B cell (primary cell): ENCODE measurements around the gene RIIAD1. TPM values are rescaled to one million over a fixed set of nuclear protein-coding genes. Genes with fewer than 3 reads are reported as not detected.

Experiments
- ATAC-seq: fragments of 200-7000 bp; cut with Tn5 transposase; one replicate; pipeline ENCODE4 v1.10.0; 2021; ENCODE audit warnings: low read depth, mild to moderate bottlenecking, moderate number of reproducible peaks, moderate library complexity
- CTCF ChIA-PET: fragments of 350-600 bp; sonication (Branson Sonifier 250); formaldehyde crosslinking; loops from one replicate; lab custom pipeline; 2021; ENCODE audit warnings: antibody characterized with exemption, inconsistent platforms; lab: Charles Lee
- POLR2A ChIA-PET: fragments of 350-600 bp; sonication (Branson Sonifier 250); formaldehyde crosslinking; loops from one replicate; lab custom pipeline; 2021; ENCODE audit warnings: antibody characterized with exemption; lab: Charles Lee
- DNase-seq: peaks from one replicate; pipeline ENCODE4 v3.0.0; 2013
- H2AFZ ChIP-seq: 2 replicates; pipeline ENCODE4 v1.6.1; 2012; ENCODE audit warnings: mild to moderate bottlenecking, low read depth, low read length; ENCODE audit not compliant: insufficient read depth, poor library complexity, severe bottlenecking
- H3K27ac ChIP-seq, 2 donors: 1 replicate in 1 of 2; 2 replicates in 1 of 2; pipeline ENCODE4 v1.5.1; 2012 to 2013; ENCODE audit warnings: low read length in 2 of 2, mild to moderate bottlenecking in 2 of 2, moderate library complexity in 1 of 2
- H3K27me3 ChIP-seq, 4 experiments: fragments of 200-600 bp in 1 of 4; sonication (generic) in 1 of 4; replicated peaks in 1 of 4; 1 replicate in 2 of 4; 2 replicates in 2 of 4; pipeline versions ENCODE4 v1.6.1 to v1.7.0; 2013 to 2016; ENCODE audit warnings: low read length in 3 of 4, mild to moderate bottlenecking in 2 of 4, mixed read lengths in 1 of 4, moderate library complexity in 1 of 4; ENCODE audit not compliant: insufficient read depth in 4 of 4, control insufficient read depth in 3 of 4; ENCODE audit errors: control extremely low read depth in 1 of 4
- H3K36me3 ChIP-seq, 2 experiments: replicated peaks in 1 of 2; 1 replicate in 1 of 2; 2 replicates in 1 of 2; pipeline versions ENCODE4 v1.6.1 to v1.7.1; 2013; ENCODE audit warnings: low read length in 1 of 2; ENCODE audit not compliant: insufficient read depth in 2 of 2, control insufficient read depth in 1 of 2; ENCODE audit errors: control extremely low read depth in 1 of 2, extremely low read depth in 1 of 2
- H3K4me1 ChIP-seq, 2 donors: fragments of 200-600 bp in 1 of 2; sonication (generic) in 1 of 2; 1 replicate in 1 of 2; 2 replicates in 1 of 2; pipeline versions ENCODE4 v1.5.1 to v1.6.1; 2013 to 2017; ENCODE audit warnings: low read length in 2 of 2; ENCODE audit not compliant: control insufficient read depth in 2 of 2, insufficient read depth in 2 of 2
- H3K4me2 ChIP-seq: replicated peaks from 2 replicates; pipeline ENCODE3; 2012; ENCODE audit warnings: mild to moderate bottlenecking, low read depth, low read length; ENCODE audit not compliant: poor library complexity, severe bottlenecking
- H3K4me3 ChIP-seq, 5 experiments: fragments of 200-600 bp in 1 of 5; sonication (generic) in 1 of 5; 1 replicate in 3 of 5; 2 replicates in 2 of 5; pipeline versions ENCODE4 v1.5.1 to v1.7.0; 2011 to 2016; ENCODE audit warnings: low read length in 4 of 5, mild to moderate bottlenecking in 4 of 5, low read depth in 2 of 5, control low read depth in 1 of 5, moderate library complexity in 1 of 5; ENCODE audit not compliant: insufficient read depth in 1 of 5; ENCODE audit errors: control extremely low read depth in 1 of 5, extremely low read depth in 1 of 5
- H3K79me2 ChIP-seq: fragments of 200-600 bp; sonication (generic); one replicate; pipeline ENCODE4 v1.6.0; 2016; ENCODE audit warnings: low read length; ENCODE audit not compliant: control insufficient read depth, insufficient read depth
- H3K9ac ChIP-seq: fragments of 200-600 bp; sonication (generic); 2 replicates; pipeline ENCODE4 v1.6.1; 2017; ENCODE audit warnings: mild to moderate bottlenecking, low read length, moderate library complexity
- H3K9me3 ChIP-seq, 3 donors: one replicate each; pipeline versions ENCODE4 v1.6.1 to v1.7.1; 2013; ENCODE audit warnings: low read length in 2 of 3; ENCODE audit not compliant: control insufficient read depth in 2 of 3, insufficient read depth in 1 of 3; ENCODE audit errors: control extremely low read depth in 1 of 3
- H4K20me1 ChIP-seq: 2 replicates; pipeline ENCODE4 v1.6.0; 2012; ENCODE audit warnings: mild to moderate bottlenecking, low read length; ENCODE audit not compliant: insufficient read depth, control insufficient read depth, poor library complexity, severe bottlenecking
- H3K27ac Mint-ChIP-seq: one replicate; pipeline ENCODE4 v1.8.0; 2021; ENCODE audit warnings: mixed read lengths
- H3K27me3 Mint-ChIP-seq: one replicate; pipeline ENCODE4 v1.8.0; 2021; ENCODE audit warnings: mixed read lengths
- H3K4me1 Mint-ChIP-seq: one replicate; pipeline ENCODE4 v1.8.0; 2021; ENCODE audit warnings: mixed read lengths
- H3K4me3 Mint-ChIP-seq: one replicate; pipeline ENCODE4 v1.8.0; 2021; ENCODE audit warnings: mixed read lengths
- H3K9me3 Mint-ChIP-seq: one replicate; pipeline ENCODE4 v1.8.0; 2022; ENCODE audit warnings: mixed read lengths; ENCODE audit not compliant: insufficient read depth
- EZH2 ChIP-seq: IDR thresholded peaks from 2 replicates; pipeline ENCODE4 v1.6.1; 2012; ENCODE audit warnings: borderline replicate concordance, low read depth, mild to moderate bottlenecking, moderate library complexity, low read length; ENCODE audit not compliant: insufficient read depth, poor library complexity, severe bottlenecking
- WGBS: methylation state at CpG from one replicate; pipeline ENCODE4 v1.1.5; 2013; ENCODE audit warnings: missing lambda C conversion rate; ENCODE audit not compliant: insufficient coverage; 5-methylcytosine and 5-hydroxymethylcytosine counted together
- intact Hi-C: fragments of 100-400 bp; cut with micrococcal nuclease; formaldehyde crosslinking; loops from one replicate; pipeline ENCODE4 v1.10.0; 2022
- polyA plus RNA-seq: library from polyadenylated mRNA; depleted of rRNA; stranded (reverse); fragments of >200 nt; gene quantifications from 2 replicates; pipeline ENCODE4 v1.2.3, GENCODE V29; 2012
- total RNA-seq, 2 donors: library from RNA; stranded (reverse); fragments of 120-200 nt in 1 of 2; gene quantifications; 1 replicate in 1 of 2; 2 replicates in 1 of 2; pipeline versions ENCODE4 v1.2.3 to v1.2.4, GENCODE V29; 2013 to 2022
- TF ChIP-seq, protein P1 (sequence below): fragments of 200-600 bp; IDR thresholded peaks from one replicate; pipeline ENCODE4 v1.8.0; 2022; ENCODE audit warnings: antibody characterized with exemption, mild to moderate bottlenecking

RIIAD1 gene
- total and polyA plus RNA-seq, 2 donors (not counting 1 experiment from before 2014, with no cell fraction given): not detected

DNA sequence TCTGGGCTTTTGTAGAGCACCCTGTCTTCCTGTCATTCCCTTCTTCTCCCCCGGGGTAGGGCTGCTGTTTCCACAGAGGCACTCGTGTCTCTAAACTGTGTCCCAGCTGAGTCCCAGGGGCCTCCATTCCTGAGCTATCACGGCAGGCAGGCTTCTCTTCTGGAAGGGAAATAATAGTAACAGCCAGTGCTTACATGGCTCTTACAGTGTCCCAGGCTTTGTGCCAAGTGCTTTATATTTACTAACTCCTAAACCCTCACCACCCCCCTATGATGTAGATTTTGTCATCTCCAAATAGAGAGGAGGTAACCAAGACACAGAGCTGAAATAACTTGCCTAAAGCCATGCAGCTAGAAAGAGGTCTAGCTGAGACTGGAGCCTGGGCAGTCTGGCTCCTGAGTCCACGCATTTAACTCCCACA, 3.3 kb upstream of the RIIAD1 start:
- Mint-ChIP-seq H3K4me1 (peaks cover 29% of the 10 kb centered on the region), H3K4me3 (no peak overlapping the region), H3K27me3 (peaks cover 67% of the 10 kb centered on the region), H3K9me3 (no peaks in the 10 kb centered on the region), H3K27ac (no peak overlapping the region)
- Histone ChIP-seq H4K20me1 (no peaks in the 10 kb centered on the region), H3K27me3 (peaks cover 0 to 56% (median 26%) of the 10 kb centered on the region in 4 experiments), H3K27ac (no peak overlapping the region), H3K4me1 (peaks cover 20 to 27% of the 10 kb centered on the region in 2 donors), H2AFZ (no peak overlapping the region), H3K36me3 (no peaks in the 10 kb centered on the region), H3K9ac (no peak overlapping the region), H3K4me2 (no peak overlapping the region), H3K79me2 (no peaks in the 10 kb centered on the region), H3K9me3 (peaks cover 0 to 10% (median 0%) of the 10 kb centered on the region in 3 donors), H3K4me3 (no peak overlapping the region)
- intact Hi-C loops: no loop called here
- POLR2A ChIA-PET: interaction anchor here (1.2 kb wide), 1 partner anchor 20 kb away, joined by 3 read pairs; no protein-coding TSS in a partner anchor
- TF ChIP-seq, protein P1, sequence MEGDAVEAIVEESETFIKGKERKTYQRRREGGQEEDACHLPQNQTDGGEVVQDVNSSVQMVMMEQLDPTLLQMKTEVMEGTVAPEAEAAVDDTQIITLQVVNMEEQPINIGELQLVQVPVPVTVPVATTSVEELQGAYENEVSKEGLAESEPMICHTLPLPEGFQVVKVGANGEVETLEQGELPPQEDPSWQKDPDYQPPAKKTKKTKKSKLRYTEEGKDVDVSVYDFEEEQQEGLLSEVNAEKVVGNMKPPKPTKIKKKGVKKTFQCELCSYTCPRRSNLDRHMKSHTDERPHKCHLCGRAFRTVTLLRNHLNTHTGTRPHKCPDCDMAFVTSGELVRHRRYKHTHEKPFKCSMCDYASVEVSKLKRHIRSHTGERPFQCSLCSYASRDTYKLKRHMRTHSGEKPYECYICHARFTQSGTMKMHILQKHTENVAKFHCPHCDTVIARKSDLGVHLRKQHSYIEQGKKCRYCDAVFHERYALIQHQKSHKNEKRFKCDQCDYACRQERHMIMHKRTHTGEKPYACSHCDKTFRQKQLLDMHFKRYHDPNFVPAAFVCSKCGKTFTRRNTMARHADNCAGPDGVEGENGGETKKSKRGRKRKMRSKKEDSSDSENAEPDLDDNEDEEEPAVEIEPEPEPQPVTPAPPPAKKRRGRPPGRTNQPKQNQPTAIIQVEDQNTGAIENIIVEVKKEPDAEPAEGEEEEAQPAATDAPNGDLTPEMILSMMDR: no peak
- no peak for TF ChIP-seq EZH2
- no peak for DNase-seq
- CTCF ChIA-PET: interaction anchor here (0.8 kb wide), 1 partner anchor 17 kb away, joined by 3 read pairs; no protein-coding TSS in a partner anchor
- WGBS: 0% methylated on average over 2 of the region's 4 CpGs
- ATAC-seq: no peak

DNA sequence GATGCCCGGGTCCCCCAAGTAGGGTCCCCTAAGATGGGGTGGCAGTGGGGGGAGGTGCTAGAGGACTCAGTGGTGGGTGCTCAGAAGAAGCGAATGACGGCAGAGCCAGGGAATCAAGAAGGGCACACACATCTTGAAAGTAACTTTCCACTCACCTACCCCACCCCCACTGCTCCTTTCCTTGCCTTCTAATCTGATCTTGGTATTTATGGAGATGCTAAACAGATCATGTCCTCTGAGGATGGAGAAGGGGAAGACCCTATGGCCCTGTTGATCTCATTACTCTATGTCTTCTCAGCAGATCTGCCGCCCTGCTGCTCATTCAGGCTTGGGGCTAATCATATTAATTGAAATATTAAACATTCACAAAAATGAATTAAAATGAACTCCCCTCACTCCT, 2.7 kb upstream of the RIIAD1 start:
- Mint-ChIP-seq H3K4me3 (no peak overlapping the region), H3K9me3 (no peaks in the 10 kb centered on the region), H3K27me3 (peaks cover 64% of the 10 kb centered on the region), H3K27ac (no peak overlapping the region), H3K4me1 (peaks cover 29% of the 10 kb centered on the region)
- Histone ChIP-seq H3K4me2 (no peak overlapping the region), H3K79me2 (no peaks in the 10 kb centered on the region), H3K9ac (no peak overlapping the region), H3K4me1 (peaks cover 20 to 27% of the 10 kb centered on the region in 2 donors), H3K9me3 (peaks cover 0 to 10% (median 0%) of the 10 kb centered on the region in 3 donors), H4K20me1 (no peaks in the 10 kb centered on the region), H2AFZ (no peak overlapping the region), H3K36me3 (no peaks in the 10 kb centered on the region), H3K27ac (no peak overlapping the region), H3K4me3 (no peak overlapping the region), H3K27me3 (peaks cover 0 to 58% (median 27%) of the 10 kb centered on the region in 4 experiments)
- no peak for DNase-seq
- ATAC-seq: no peak
- no CpG with 5 or more reads among the region's 4 CpGs for WGBS
- ChIA-PET CTCF (no interaction called here), POLR2A (no interaction called here)
- intact Hi-C loops: no loop called here
- TF ChIP-seq, protein P1: no peak
